T1000 (cell line): ENCODE results near the gene PLK3.
"Not testable (repeated sequence)": the region's sequence is repeated elsewhere in the genome, so short reads cannot be mapped to it uniquely, and the experiment has no call there.

Source experiments
- DNase-seq: peaks from one replicate; lab custom pipeline; 2025; ENCODE audit warnings: mixed read lengths; lab: John Stamatoyannopoulos, UW

The PLK3 gene

GRCh38 chr1:44808938-44809917 is 9.1 kb downstream of the PLK3 start:
- DNase-seq: no peak

GRCh38 chr1:44810101-44810761 is 10.1 kb downstream of the PLK3 start:
- DNase-seq: peak; percentile 52

- DNase-seq: not testable (repeated sequence)
These were observed 10.6 kb downstream of the PLK3 start for GRCh38 chr1:44810762-44811105.

- DNase-seq: no peak
These were observed 11.1 kb downstream of the PLK3 start for GRCh38 chr1:44811234-44811633.

- DNase-seq: no peak
These were observed 12.8 kb downstream of the PLK3 start for GRCh38 chr1:44812822-44813543.

- not testable (repeated sequence) for DNase-seq
These were observed 15.7 kb downstream of the PLK3 start for GRCh38 chr1:44815926-44816325.

- no peak for DNase-seq
These were observed 17.1 kb downstream of the PLK3 start for GRCh38 chr1:44817307-44817706.

GRCh38 chr1:44817771-44818495 is 17.8 kb downstream of the PLK3 start:
- DNase-seq: no peak

GRCh38 chr1:44819196-44819607 is 19.0 kb downstream of the PLK3 start:
- DNase-seq: peak; percentile 85

GRCh38 chr1:44819608-44820327 is 19.6 kb downstream of the PLK3 start:
- DNase-seq: peak; percentile 91

- DNase-seq: no peak
These were observed 20.4 kb downstream of the PLK3 start for GRCh38 chr1:44820328-44821239.

GRCh38 chr1:44821240-44821715 is 21.1 kb downstream of the PLK3 start:
- no peak for DNase-seq

GRCh38 chr1:44822131-44822701 is 22.0 kb downstream of the PLK3 start:
- no peak for DNase-seq

GRCh38 chr1:44822981-44823451 is 22.8 kb downstream of the PLK3 start:
- no peak for DNase-seq

GRCh38 chr1:44824392-44824791 is 24.2 kb downstream of the PLK3 start:
- not testable (repeated sequence) for DNase-seq

GRCh38 chr1:44826375-44827196 is 26.4 kb downstream of the PLK3 start:
- DNase-seq: no peak

GRCh38 chr1:44827197-44828002 is 27.2 kb downstream of the PLK3 start:
- no peak for DNase-seq
